Mesothelial cell of epicardium (in vitro differentiated cells): ENCODE measurements around the gene TEKTIP1. TPM values are rescaled to one million over a fixed set of nuclear protein-coding genes. Genes with fewer than 3 reads are reported as not detected.

Experiments used
- DNase-seq, 2 experiments: peaks; one replicate each; pipeline ENCODE4 v3.0.0; 2021; ENCODE audit warnings: low spot score in 2 of 2; ENCODE audit not compliant: unreplicated experiment in 2 of 2
- H3K27ac Mint-ChIP-seq: 2 replicates; pipeline ENCODE4 v1.8.0; 2021; ENCODE audit warnings: mixed read lengths
- H3K27me3 Mint-ChIP-seq: 2 replicates; pipeline ENCODE4 v1.8.0; 2021; ENCODE audit warnings: low read depth, mixed read lengths
- H3K36me3 Mint-ChIP-seq: 2 replicates; pipeline ENCODE4 v1.8.0; 2021; ENCODE audit warnings: mixed read lengths
- H3K4me1 Mint-ChIP-seq: 2 replicates; pipeline ENCODE4 v1.8.0; 2021; ENCODE audit warnings: mixed read lengths
- H3K4me3 Mint-ChIP-seq: 2 replicates; pipeline ENCODE4 v1.8.0; 2021; ENCODE audit warnings: mild to moderate bottlenecking, moderate library complexity, mixed read lengths
- H3K9me3 Mint-ChIP-seq: 2 replicates; pipeline ENCODE4 v1.8.0; 2021; ENCODE audit warnings: mixed read lengths
- CTCF ChIP-seq: fragments of 200-600 bp; sonication (generic); IDR thresholded peaks from one replicate; pipeline ENCODE4 v1.5.0; 2021; ENCODE audit warnings: antibody characterized with exemption; ENCODE audit not compliant: unreplicated experiment
- total RNA-seq: library from RNA; stranded (reverse); gene quantifications from 3 replicates; pipeline ENCODE4 v1.2.1, GENCODE V29; 2021

The TEKTIP1 gene
- total RNA-seq, 1 donor from 2014 or later: 3.5 TPM

- Mint-ChIP-seq H3K27me3 (peaks cover 34% of the 10 kb centered on the region), H3K36me3 (peaks cover 11% of the 10 kb centered on the region), H3K4me1 (peaks cover 19% of the 10 kb centered on the region), H3K27ac (no peak overlapping the region), H3K4me3 (peak overlapping the region; percentile 55), H3K9me3 (no peaks in the 10 kb centered on the region)
- TF ChIP-seq CTCF: no peak
- no peak for DNase-seq
Observed at GRCh38 chr19:3575260-3575741, 36.3 kb downstream of the TEKTIP1 start.

GRCh38 chr19:3575949-3576673 lies 37.1 kb downstream of the TEKTIP1 start:
- peaks cover 11% of the 10 kb centered on the region for H3K36me3 Mint-ChIP-seq
- peak overlapping the region; percentile 58 for H3K4me3 Mint-ChIP-seq
- DNase-seq: no peak
- H3K27ac Mint-ChIP-seq: no peak overlapping the region
- no peaks in the 10 kb centered on the region for H3K9me3 Mint-ChIP-seq
- peaks cover 19% of the 10 kb centered on the region for H3K4me1 Mint-ChIP-seq
- TF ChIP-seq CTCF: no peak
- H3K27me3 Mint-ChIP-seq: peaks cover 34% of the 10 kb centered on the region

GRCh38 chr19:3576696-3577443 lies 37.9 kb downstream of the TEKTIP1 start:
- Mint-ChIP-seq H3K27me3 (peaks cover 34% of the 10 kb centered on the region), H3K27ac (no peak overlapping the region), H3K4me1 (peaks cover 16% of the 10 kb centered on the region), H3K36me3 (peaks cover 11% of the 10 kb centered on the region), H3K9me3 (no peaks in the 10 kb centered on the region), H3K4me3 (peak overlapping the region; percentile 58)
- peak; percentile 60 to 63 for DNase-seq
- TF ChIP-seq CTCF: no peak

GRCh38 chr19:3577723-3578344 lies 38.9 kb downstream of the TEKTIP1 start:
- H3K27ac Mint-ChIP-seq: no peak overlapping the region
- DNase-seq: no peak
- no peak for TF ChIP-seq CTCF
- H3K36me3 Mint-ChIP-seq: peaks cover 11% of the 10 kb centered on the region
- H3K4me1 Mint-ChIP-seq: peaks cover 16% of the 10 kb centered on the region
- H3K9me3 Mint-ChIP-seq: no peaks in the 10 kb centered on the region
- peaks cover 39% of the 10 kb centered on the region for H3K27me3 Mint-ChIP-seq
- no peak overlapping the region for H3K4me3 Mint-ChIP-seq

GRCh38 chr19:3578390-3578789 lies 39.4 kb downstream of the TEKTIP1 start:
- Mint-ChIP-seq H3K9me3 (no peaks in the 10 kb centered on the region), H3K4me3 (no peak overlapping the region), H3K27ac (no peak overlapping the region), H3K4me1 (peaks cover 16% of the 10 kb centered on the region), H3K27me3 (peaks cover 43% of the 10 kb centered on the region), H3K36me3 (peaks cover 11% of the 10 kb centered on the region)
- no peak for TF ChIP-seq CTCF
- DNase-seq: no peak
